RWPE2 (cell line): Measurements from ENCODE around the gene GRM4.

Experiments
- ATAC-seq: fragments of 200-7000 bp; cut with Tn5 transposase; 3 replicates; pipeline ENCODE4 v1.9.1; 2021; ENCODE audit warnings: low read depth
- DNase-seq: peaks from one replicate; pipeline ENCODE4 v3.0.0-alpha.2; 2020; ENCODE audit warnings: low spot score
- H3K27ac ChIP-seq: fragments of 450-650 bp; 2 replicates; pipeline ENCODE4 v1.5.1; 2017; ENCODE audit warnings: mild to moderate bottlenecking; ENCODE audit not compliant: poor library complexity, severe bottlenecking
- H3K27me3 ChIP-seq: fragments of 250-450 bp; sonication (Bioruptor Pico); 2 replicates; pipeline ENCODE4 v1.5.1; 2021; ENCODE audit warnings: mild to moderate bottlenecking, moderate library complexity; ENCODE audit not compliant: insufficient read depth, poor library complexity, severe bottlenecking
- H3K36me3 ChIP-seq: fragments of 250-450 bp; sonication (Bioruptor Pico); 2 replicates; pipeline ENCODE4 v1.5.1; 2020; ENCODE audit warnings: low read depth, mild to moderate bottlenecking, moderate library complexity
- H3K4me1 ChIP-seq: fragments of 250-450 bp; sonication (Bioruptor Pico); 2 replicates; pipeline ENCODE4 v1.5.1; 2021; ENCODE audit warnings: mild to moderate bottlenecking, moderate library complexity; ENCODE audit not compliant: insufficient read depth, poor library complexity, severe bottlenecking
- H3K4me3 ChIP-seq: fragments of 250-450 bp; sonication (Bioruptor Pico); 2 replicates; pipeline ENCODE4 v1.5.1; 2021; ENCODE audit warnings: mild to moderate bottlenecking, moderate library complexity; ENCODE audit not compliant: severe bottlenecking
- H3K9me3 ChIP-seq: fragments of 250-450 bp; sonication (Bioruptor Pico); 2 replicates; pipeline ENCODE4 v1.5.1; 2021; ENCODE audit warnings: mild to moderate bottlenecking, moderate library complexity; ENCODE audit not compliant: severe bottlenecking
- TF ChIP-seq, protein P1 (sequence below): fragments of 450-650 bp; IDR thresholded peaks from one replicate; pipeline ENCODE4 v1.5.1; 2017; ENCODE audit warnings: mild to moderate bottlenecking, moderate library complexity; ENCODE audit not compliant: poor library complexity, severe bottlenecking

GRM4 gene

DNA sequence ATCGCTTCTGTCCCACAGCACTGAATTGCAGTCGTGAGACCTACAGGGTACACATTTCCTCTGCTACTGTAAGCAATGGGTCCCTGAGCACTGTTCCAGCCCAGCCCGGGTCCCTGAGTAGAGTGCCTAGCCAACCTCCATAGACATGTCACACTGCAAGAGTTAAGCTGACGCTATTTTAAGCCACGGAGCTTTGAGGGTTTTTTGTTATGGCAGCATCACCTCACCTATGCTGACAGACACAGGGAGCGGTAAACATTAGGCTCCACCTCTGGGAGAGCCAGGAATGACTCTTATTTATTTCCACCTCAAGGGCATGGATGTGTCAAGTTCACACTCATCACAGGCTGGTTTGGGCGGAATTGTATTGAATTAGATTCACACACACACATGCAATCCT lies 45.1 kb downstream of the GRM4 start:
- Histone ChIP-seq H3K36me3 (no peaks in the 10 kb centered on the region), H3K27ac (no peak overlapping the region), H3K4me1 (no peaks in the 10 kb centered on the region), H3K9me3 (no peaks in the 10 kb centered on the region), H3K4me3 (no peak overlapping the region), H3K27me3 (no peaks in the 10 kb centered on the region)
- TF ChIP-seq, protein P1, sequence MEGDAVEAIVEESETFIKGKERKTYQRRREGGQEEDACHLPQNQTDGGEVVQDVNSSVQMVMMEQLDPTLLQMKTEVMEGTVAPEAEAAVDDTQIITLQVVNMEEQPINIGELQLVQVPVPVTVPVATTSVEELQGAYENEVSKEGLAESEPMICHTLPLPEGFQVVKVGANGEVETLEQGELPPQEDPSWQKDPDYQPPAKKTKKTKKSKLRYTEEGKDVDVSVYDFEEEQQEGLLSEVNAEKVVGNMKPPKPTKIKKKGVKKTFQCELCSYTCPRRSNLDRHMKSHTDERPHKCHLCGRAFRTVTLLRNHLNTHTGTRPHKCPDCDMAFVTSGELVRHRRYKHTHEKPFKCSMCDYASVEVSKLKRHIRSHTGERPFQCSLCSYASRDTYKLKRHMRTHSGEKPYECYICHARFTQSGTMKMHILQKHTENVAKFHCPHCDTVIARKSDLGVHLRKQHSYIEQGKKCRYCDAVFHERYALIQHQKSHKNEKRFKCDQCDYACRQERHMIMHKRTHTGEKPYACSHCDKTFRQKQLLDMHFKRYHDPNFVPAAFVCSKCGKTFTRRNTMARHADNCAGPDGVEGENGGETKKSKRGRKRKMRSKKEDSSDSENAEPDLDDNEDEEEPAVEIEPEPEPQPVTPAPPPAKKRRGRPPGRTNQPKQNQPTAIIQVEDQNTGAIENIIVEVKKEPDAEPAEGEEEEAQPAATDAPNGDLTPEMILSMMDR, result no peak
- DNase-seq (no peak), ATAC-seq (no peak)

DNA sequence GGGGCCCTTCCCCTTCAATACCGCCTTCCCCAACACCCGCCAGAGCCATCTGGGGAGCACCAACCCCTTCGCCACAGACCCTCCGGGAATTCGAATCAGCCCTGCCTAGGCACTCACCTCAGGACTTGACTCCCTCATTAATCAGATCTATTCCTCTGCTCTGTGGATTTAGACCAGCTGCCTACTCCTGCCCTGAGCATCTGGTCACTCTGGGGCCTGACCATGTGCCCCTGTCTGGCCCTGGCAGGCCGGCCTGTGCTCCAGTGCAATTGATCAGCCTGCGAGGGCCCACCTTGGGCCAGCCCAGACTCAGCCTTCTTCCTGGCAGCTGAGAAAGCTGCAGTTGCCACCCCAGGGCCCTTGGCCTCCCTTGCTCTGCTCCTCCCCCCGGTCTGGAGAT lies 46.0 kb downstream of the GRM4 start:
- TF ChIP-seq, protein P1, result no peak
- Histone ChIP-seq H3K36me3 (no peaks in the 10 kb centered on the region), H3K9me3 (no peaks in the 10 kb centered on the region), H3K4me3 (no peak overlapping the region), H3K4me1 (no peaks in the 10 kb centered on the region), H3K27ac (no peak overlapping the region), H3K27me3 (peaks cover under 1% of the 10 kb centered on the region)
- no peak for ATAC-seq
- DNase-seq, result no peak

DNA sequence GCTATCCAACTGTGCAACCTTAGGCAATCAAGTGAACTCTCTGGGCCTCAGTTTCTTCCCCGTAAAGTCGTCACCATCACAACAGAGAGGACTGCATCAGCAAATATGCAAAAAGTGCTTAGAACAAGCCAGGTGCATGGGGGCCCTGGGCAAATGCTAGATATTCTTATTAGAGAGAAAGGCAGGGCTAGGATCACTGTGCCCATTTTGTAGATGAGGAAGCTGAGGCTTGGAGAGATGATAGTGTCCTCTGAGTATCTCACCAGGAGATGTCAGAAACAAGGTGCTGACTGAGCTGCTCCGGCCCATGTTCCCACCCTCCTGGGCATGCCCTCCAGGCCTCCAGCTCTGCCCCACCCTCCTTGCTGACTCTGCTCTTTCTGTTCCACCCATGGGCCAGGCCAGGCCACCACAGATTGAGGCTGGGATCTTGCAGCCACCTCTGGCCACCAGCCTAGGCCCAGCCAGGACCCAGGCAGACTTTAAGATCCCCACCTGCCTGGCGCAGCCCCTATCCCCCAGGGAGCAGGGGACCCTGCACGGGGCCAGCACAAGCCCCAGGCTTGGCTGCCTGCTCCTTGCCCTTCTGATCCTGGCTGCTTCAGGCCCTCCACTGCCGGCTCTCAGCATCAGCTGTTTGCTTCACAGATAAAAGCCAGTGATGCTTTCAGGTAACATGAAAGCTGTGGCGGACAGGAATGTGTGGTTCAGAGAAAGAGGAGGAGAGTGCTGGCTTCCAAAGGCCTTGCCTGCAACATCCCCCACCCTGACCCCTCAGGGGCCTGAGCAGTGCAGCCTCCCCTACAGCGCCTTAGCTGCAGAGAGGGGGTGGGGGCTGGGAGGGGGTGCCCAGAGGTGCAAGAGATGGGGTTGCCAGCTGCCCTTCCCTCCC lies 47.6 kb downstream of the GRM4 start:
- Histone ChIP-seq H3K9me3 (no peaks in the 10 kb centered on the region), H3K27me3 (peaks cover 6% of the 10 kb centered on the region), H3K36me3 (no peaks in the 10 kb centered on the region), H3K4me1 (no peaks in the 10 kb centered on the region), H3K27ac (no peak overlapping the region), H3K4me3 (no peak overlapping the region)
- TF ChIP-seq, protein P1, result no peak
- no peak for ATAC-seq
- no peak for DNase-seq

DNA sequence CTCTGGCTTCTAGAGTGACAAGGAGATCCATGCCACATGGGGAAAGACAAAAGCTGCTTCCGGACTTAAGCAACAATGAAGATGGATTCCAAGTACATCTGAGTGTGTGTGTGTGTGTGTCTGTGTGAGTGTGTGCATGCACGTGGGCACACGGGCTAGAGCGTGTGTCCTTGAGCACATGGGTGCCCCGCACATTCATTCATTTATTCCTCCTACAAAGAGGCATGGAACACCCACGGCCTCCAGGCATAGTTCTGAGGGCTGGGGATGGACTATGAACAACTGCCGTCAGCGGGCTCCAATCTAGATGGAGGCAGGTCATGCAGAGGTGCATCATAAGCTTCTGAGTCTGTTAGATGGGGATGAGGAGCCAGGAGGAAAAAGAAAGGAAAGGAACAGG lies 49.1 kb downstream of the GRM4 start:
- H3K27ac ChIP-seq, result no peak overlapping the region
- no peak overlapping the region for H3K4me3 ChIP-seq
- DNase-seq (no peak), ATAC-seq (no peak)
- no peaks in the 10 kb centered on the region for H3K9me3 ChIP-seq
- TF ChIP-seq, protein P1, result no peak
- peaks cover 6% of the 10 kb centered on the region for H3K27me3 ChIP-seq
- H3K4me1 ChIP-seq, result no peaks in the 10 kb centered on the region
- H3K36me3 ChIP-seq, result no peaks in the 10 kb centered on the region

DNA sequence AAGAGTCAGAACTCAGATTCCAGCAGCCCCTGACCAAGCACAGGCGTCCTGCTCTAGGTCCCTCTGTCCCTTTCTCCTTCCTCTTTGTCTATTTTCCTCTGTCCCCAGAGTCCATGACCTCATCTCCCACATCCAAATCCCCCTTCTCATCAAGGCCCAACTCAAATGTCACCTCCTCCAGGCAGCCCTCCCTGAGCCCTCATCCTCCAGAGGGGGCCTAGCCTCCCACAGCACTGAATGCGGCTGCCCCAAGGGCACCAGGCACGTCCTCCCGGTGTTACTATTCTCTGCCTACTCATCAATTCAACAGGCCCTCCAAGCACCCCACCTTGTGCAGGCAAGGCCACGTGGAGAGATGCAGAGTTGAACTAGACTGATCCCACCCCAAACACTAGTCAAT lies 49.7 kb downstream of the GRM4 start:
- Histone ChIP-seq H3K36me3 (no peaks in the 10 kb centered on the region), H3K27ac (no peak overlapping the region), H3K4me3 (no peak overlapping the region), H3K9me3 (no peaks in the 10 kb centered on the region), H3K4me1 (no peaks in the 10 kb centered on the region), H3K27me3 (peaks cover 6% of the 10 kb centered on the region)
- no peak for DNase-seq
- no peak for ATAC-seq
- TF ChIP-seq, protein P1, result no peak
